ENCODE results near the gene NPY. TPM values are rescaled to one million over a fixed set of nuclear protein-coding genes. Genes with fewer than 3 reads are reported as not detected.
"Not testable (repeated sequence)": the region's sequence is repeated elsewhere in the genome, so short reads cannot be mapped to it uniquely, and the experiment has no call there.

NPY gene
- polyA plus RNA-seq (ENCODE audit: insufficient read length in 10 of 10), result 10 to 100 TPM in 9 of 10 donors, 1 to 10 TPM in 1; 6.2 to 40.7 (median 23.1) TPM
- long read RNA-seq, donor 1, transcript NPY-201 (4 exons, 585 nt), result major isoform, 13 of 15 reads
- long read RNA-seq, donor 1, partial matches to known transcripts, result 0 of 15 reads
- long read RNA-seq, donor 1, other reads (novel, unspliced or antisense), result 0 of 15 reads
- long read RNA-seq, donor 2, transcript NPY-201 (4 exons, 585 nt), result major isoform, 7 of 7 reads
- long read RNA-seq, donor 2, partial matches to known transcripts, result 0 of 7 reads
- long read RNA-seq, donor 2, other reads (novel, unspliced or antisense), result 0 of 7 reads
- long read RNA-seq, donor 3, result 0 reads
- long read RNA-seq, donor 4, transcript NPY-202 (3 exons, 565 nt), result minor isoform, 7 of 16 reads
- long read RNA-seq, donor 4, transcript NPY-201 (4 exons, 585 nt), result major isoform, 9 of 16 reads
- long read RNA-seq, donor 4, partial matches to known transcripts, result 0 of 16 reads
- long read RNA-seq, donor 4, other reads (novel, unspliced or antisense), result 0 of 16 reads
- long read RNA-seq, donor 5, transcript NPY-201 (4 exons, 585 nt), result major isoform, 15 of 17 reads
- long read RNA-seq, donor 5, partial matches to known transcripts, result 0 of 17 reads
- long read RNA-seq, donor 5, other reads (novel, unspliced or antisense), result 0 of 17 reads
- long read RNA-seq, donor 6, transcript NPY-202 (3 exons, 565 nt), result minor isoform, 7 of 19 reads
- long read RNA-seq, donor 6, transcript NPY-201 (4 exons, 585 nt), result major isoform, 12 of 19 reads
- long read RNA-seq, donor 6, partial matches to known transcripts, result 0 of 19 reads
- long read RNA-seq, donor 6, other reads (novel, unspliced or antisense), result 0 of 19 reads
- long read RNA-seq, donor 7, transcript NPY-202 (3 exons, 565 nt), result minor isoform, 7 of 19 reads
- long read RNA-seq, donor 7, transcript NPY-201 (4 exons, 585 nt), result major isoform, 12 of 19 reads
- long read RNA-seq, donor 7, partial matches to known transcripts, result 0 of 19 reads
- long read RNA-seq, donor 7, other reads (novel, unspliced or antisense), result 0 of 19 reads
- long read RNA-seq, donor 8, transcript NPY-202 (3 exons, 565 nt), result major isoform, 5 of 9 reads
- long read RNA-seq, donor 8, partial matches to known transcripts, result 0 of 9 reads
- long read RNA-seq, donor 8, other reads (novel, unspliced or antisense), result 0 of 9 reads
- long read RNA-seq, donor 9, partial matches to known transcripts, result 0 of 1 reads
- long read RNA-seq, donor 9, other reads (novel, unspliced or antisense), result 0 of 1 reads

DNA sequence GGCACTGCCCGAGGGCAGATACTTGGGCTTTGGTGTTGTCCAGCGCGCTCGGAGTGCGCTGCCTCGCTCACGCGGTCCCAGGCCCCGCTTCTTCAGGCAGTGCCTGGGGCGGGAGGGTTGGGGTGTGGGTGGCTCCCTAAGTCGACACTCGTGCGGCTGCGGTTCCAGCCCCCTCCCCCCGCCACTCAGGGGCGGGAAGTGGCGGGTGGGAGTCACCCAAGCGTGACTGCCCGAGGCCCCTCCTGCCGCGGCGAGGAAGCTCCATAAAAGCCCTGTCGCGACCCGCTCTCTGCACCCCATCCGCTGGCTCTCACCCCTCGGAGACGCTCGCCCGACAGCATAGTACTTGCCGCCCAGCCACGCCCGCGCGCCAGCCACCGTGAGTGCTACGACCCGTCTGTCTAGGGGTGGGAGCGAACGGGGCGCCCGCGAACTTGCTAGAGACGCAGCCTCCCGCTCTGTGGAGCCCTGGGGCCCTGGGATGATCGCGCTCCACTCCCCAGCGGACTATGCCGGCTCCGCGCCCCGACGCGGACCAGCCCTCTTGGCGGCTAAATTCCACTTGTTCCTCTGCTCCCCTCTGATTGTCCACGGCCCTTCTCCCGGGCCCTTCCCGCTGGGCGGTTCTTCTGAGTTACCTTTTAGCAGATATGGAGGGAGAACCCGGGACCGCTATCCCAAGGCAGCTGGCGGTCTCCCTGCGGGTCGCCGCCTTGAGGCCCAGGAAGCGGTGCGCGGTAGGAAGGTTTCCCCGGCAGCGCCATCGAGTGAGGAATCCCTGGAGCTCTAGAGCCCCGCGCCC is at the start of gene NPY:
NPY (plus strand) TSS at position 294 of the 802 bp plus-strand sequence. CDS start 1,051 bp downstream, outside the sequence.
- DNase-seq, result peak; percentile 4 to 43 (median 6)

DNA sequence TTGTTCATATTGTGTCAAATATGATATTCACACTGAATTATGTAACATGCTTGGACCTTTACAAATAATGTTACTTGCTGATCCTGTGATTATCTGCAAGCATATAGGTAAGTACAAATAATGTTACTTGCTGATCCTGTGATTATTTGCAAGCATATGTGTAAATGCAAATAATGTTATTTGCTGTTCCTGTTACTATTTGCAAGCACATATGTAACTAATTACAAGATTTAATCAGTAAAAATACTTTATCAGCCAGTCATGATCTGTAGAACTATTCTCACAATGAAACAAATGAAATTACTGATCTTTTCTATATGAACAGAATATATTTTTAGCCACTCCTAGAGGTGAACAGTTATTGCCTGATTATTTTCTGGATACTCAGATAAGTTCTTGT is 44.7 kb upstream of the NPY start:
- DNase-seq, result no peak

DNA sequence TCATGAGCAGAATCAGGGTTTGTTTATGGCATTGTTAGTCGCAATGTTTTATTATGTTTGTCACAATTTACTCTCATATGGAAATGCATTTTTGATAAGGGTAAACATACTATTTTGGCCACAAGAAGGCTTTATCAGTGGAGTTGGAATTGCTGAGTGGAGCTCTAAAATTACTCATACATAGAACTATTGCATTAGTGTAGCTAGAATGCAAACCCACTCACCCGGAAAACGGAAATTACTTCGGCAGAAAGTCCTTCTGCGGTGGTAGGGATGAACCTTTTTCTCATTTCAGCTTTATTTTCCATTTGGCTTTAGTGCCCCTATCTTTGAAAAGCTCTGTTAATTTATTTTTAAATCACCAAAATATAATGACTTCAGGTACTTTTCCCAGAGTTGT is 42.8 kb upstream of the NPY start:
- no peak for DNase-seq

DNA sequence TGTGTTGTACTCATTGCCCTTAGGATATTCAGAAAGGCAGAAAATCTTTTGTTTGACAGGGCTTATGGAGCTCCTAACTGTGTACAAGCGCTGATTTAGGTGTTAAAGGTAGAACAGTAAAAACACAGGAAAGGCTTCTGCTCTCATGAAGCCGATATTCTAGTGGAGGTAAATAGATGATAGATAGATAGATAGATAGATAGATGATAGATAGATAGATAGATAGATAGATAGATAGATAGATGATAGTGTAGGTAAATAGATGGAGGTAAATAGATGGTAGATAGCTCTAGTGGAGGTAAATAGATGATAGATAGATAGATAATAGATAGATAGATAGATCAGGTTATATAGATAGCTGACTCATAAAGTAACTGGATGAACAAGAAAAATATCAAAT is 39.4 kb upstream of the NPY start:
- DNase-seq, result no peak

DNA sequence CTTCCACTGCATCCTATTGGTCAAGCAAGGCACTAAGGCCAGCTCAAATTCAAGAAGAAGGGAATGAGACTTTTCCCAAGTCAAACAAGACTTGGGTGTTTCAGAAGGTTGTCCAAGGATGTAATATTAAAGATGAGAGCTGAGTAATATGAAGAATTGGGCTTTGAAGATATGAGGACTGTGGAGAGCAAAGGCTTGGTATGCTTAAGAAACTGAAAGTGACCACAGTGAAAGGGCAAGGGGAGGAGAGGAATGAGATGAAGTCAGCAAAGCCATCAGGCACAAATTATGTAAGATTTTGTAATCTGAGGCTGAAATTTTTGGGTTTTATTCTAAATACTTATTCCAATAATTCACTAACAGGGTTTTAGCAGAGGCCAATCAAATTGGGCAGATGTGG is 38.6 kb upstream of the NPY start:
- no peak for DNase-seq

DNA sequence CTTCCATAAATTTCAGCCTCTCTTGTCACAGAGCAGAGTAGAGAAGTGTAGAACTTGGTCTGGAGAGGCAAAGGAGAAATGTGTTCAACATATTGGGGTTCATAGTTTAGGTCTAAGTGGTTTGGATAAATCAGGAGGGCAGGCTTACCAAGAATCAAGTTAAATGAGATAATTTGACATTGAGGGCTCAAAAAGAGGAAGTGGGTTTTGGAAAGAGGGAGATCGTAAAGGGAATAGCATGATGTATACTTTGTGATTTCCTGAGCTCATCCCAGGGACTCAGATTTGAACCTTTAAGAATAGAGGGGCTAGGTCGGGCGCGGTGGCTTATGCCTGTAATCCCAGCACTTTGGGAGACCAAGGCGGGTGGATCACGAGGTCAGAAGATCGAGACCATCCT is 34.7 kb upstream of the NPY start:
- DNase-seq, result no peak

DNA sequence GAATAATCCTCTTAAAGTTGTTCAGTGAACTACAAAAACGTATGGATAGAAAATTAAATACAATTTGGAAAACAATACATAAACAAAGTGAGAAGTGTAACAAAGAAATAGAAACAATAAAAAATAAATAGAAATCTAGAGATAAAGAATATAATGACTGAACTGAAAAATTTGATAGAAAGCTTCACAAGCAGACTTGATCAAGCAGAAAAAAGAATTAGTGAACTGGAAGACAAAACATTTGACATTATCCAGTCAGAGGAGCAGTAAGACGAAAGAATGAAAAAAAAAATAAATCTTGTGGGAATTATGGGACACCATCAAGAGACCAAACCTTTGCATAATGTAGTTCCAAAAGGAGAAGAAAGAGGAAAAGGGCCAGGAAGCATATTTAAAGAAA is 32.4 kb upstream of the NPY start:
- no peak for DNase-seq

DNA sequence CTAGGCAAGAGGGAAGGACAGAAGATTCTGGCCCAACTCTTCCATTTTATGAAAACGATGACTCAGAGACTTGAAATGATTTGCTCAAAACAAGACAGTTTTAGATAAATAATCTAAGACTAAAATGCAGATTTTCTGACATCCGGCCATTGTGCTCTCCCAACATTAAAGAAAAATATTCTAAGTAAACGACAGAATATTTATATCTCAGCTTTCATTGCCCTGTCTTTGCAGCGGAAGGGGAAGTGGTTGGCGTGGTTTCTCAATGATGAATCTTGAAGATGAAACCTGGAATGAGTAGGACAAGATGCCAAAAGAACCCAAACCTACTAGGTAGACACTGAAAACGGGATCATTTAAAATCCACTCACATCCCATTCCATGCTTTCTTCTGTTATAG is 28.9 kb upstream of the NPY start:
- DNase-seq, result no peak

DNA sequence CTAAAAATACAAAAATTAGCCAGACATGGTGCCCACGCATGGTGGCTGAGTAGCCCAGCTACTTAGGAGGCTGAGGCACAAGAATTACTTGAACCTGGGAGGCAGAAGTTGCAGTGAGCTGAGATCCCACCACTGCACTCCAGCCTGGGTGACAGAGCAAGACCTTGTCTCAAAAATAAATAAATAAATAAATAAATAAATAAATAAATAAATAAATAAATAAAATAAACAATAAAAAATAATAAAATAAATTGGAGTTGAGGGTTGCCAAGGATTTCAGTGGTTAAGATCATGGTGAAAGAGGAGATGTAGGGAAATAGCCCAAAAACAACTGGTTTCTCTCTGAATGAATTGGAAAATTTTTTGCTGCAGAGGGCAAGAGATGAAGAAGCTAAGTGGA is 25.7 kb upstream of the NPY start:
- not testable (repeated sequence) for DNase-seq

DNA sequence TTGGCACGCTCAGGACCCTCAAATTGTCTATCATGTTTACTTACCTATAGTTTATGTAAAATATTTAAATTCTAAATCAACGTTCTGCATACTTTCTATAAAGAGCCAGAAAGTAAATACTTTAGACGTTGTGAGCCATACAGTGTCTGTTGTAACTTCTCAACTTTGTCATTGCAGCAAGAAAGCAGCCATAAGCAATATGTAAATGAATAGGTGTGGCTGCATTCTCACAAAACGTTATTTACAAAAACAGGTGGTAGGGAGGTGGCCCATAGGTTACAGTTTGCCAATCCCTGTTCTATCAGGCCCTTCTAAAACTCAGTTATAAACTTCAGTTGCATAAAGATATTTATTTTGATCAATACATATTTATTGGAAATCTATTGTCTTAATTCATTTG is 12.1 kb upstream of the NPY start:
- DNase-seq, result no peak

DNA sequence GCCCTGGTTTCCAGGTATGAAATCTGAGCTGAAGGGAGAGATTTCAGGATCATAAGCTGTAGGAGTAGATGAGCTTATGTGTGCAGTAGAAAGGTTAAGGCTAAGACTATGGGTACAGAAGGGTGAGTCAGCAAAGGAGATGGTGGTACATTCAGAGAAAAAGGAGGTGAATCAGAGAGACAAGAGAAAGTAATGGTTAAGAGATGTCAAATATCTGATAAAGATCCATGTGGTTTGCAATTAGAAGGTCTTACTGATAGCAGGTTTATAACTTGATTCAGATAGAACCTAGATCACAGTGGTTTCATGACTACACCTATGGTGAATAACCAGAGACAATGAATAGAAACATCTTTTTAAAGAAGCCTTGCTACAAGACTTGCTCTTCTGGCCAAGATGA is 4.5 kb upstream of the NPY start:
- DNase-seq, result no peak

DNA sequence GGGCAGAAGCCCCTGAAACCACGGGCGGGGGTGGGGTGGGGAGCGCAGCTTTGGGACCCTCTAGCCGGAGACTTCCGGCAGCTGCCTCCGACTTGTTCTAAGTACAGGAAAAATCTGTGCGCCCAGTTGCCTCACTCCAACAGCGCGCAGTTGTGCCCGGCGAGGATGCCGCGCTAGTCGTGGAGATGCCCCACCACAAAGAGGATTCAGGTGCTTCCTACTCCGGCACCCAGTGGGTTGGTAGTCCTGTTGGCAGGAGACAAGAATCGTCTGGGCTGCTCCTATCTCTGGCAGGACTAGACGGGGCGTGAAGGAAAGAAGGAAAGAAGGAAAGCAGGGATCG is 465 bp upstream of the NPY start:
- DNase-seq, result peak in 1 of 3 donors; percentile 43

DNA sequence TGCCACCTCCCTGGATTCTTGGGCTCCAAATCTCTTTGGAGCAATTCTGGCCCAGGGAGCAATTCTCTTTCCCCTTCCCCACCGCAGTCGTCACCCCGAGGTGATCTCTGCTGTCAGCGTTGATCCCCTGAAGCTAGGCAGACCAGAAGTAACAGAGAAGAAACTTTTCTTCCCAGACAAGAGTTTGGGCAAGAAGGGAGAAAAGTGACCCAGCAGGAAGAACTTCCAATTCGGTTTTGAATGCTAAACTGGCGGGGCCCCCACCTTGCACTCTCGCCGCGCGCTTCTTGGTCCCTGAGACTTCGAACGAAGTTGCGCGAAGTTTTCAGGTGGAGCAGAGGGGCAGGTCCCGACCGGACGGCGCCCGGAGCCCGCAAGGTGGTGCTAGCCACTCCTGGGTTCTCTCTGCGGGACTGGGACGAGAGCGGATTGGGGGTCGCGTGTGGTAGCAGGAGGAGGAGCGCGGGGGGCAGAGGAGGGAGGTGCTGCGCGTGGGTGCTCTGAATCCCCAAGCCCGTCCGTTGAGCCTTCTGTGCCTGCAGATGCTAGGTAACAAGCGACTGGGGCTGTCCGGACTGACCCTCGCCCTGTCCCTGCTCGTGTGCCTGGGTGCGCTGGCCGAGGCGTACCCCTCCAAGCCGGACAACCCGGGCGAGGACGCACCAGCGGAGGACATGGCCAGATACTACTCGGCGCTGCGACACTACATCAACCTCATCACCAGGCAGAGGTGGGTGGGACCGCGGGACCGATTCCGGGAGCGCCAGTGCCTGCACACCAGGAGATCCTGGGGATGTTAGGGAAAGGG is 913 bp downstream of the NPY start:
- peak in 2 of 3 donors; percentile 2 to 34 for DNase-seq

DNA sequence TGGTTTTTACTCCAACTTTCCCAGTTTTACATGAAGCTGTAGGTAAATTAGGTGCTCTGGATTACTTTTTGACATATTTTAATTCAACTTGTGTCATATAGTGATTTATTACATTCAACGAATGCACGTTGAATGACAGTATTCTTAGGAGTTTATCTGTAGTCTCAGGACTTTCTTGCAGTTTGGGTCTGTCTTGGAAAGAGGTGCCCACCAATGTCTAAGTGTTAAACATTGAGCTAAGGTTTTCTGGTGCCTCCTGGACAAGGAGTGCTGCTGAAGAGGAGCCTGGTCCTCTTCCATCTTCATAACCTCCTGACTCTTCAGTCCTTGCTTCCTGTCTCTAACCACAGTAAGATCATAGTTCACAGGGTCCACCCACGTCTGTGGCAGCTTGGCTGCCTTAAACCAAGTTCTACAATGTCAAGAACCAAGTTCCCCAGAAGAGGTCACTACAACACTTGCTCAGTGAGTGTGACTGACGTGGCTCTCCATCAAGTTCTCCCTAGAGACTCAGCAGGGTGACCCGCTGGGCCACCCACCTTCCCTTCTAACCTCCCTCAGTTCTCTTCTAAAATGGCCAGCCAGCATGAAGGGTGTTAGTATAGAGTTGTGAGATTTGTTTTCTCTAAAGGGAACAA is 6.1 kb downstream of the NPY start:
- peak in 2 of 3 donors; percentile 10 to 19 for DNase-seq

DNA sequence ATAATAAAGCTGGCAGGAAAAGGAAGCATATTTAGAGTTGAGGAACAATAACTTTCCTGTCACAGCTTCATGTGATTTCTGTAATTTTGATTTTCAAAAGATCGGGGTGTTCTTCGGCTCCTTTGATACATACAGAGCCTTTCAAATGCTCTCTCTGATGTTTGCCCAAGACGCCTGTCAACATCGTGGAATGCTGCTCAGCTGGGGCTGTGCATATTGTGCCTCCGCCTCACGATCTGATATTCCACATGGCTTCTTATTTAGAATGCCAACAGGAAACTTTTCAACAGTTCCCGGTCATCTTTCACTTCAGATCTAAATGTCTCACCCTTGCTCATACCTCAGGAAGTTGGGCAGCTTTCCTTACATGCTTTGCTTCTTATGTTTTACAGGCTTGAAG is 7.3 kb downstream of the NPY start:
- DNase-seq, result no peak

DNA sequence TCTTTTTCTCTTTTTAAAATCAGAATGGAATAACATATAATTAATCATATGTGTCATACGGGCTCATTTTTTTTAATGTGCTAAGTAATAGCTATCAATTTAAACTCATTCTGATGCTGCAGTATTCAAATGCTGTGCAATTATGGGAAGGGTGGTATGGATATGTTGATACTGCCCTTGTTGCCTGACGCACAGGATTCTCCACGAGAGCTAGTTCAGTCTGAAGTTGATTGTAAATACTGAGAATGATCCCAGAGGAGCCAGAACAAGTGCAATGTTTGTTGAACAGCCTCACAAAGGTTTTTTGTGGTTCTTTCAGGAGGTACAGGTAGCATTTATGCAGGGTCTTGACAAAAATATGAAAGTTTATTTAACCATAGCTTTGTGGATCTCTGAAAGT is 13.4 kb downstream of the NPY start:
- DNase-seq, result no peak

DNA sequence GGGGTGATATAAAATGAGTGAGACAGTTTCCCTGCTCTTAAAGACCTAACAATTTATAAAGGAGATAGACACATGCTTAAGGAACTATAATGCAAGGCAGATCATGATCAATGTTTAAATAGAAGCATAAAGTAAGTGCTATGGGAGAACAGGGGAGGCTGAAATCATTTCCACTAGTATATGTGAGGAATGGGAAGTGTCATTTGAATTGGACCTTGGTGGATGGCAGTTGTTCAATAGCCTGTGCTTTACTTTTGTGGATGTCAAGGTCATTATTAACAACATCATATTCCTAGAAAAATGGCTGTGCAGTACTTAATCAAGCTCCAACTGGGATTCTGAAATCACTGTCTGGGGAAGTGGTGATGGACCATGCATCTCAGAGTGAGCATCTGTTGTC is 14.7 kb downstream of the NPY start:
- DNase-seq, result no peak

DNA sequence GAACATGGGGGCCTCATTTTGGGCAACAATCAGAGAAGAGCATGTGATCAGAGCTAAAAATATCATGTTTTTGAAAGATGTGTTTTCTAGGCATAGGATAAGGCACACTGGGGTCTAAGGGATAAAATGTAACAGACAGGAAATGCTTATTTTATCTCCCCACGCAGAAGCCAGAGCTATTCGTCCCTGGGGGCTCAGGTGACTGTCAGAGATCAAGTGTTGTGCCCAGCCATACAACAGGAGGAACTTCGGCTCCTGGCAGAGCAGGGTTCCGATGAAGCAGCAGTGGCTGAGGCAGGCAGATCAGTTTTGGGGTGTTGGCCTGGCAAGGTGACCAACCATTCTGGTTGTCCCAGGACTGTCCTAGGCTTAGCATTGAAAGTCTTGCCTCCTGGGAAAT is 15.2 kb downstream of the NPY start:
- DNase-seq, result no peak

DNA sequence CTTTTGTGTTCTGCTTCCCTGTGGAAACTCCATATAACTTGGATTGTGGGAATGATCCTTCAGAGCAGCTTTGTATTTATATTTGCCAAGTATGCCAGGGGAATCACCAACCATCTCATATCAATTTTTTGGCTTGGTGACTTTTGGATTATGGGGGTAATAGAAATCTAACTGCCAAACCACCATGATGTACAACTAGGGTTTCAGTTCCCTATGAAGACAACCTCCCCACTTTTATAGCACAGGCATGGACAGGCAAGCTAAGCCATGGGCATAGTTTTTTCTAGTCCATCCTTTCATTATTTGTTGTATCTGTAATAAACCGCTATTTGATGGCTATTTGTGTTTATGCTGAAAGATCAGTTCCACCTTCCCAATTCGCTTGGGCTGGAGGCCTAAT is 17.7 kb downstream of the NPY start:
- DNase-seq, result no peak

DNA sequence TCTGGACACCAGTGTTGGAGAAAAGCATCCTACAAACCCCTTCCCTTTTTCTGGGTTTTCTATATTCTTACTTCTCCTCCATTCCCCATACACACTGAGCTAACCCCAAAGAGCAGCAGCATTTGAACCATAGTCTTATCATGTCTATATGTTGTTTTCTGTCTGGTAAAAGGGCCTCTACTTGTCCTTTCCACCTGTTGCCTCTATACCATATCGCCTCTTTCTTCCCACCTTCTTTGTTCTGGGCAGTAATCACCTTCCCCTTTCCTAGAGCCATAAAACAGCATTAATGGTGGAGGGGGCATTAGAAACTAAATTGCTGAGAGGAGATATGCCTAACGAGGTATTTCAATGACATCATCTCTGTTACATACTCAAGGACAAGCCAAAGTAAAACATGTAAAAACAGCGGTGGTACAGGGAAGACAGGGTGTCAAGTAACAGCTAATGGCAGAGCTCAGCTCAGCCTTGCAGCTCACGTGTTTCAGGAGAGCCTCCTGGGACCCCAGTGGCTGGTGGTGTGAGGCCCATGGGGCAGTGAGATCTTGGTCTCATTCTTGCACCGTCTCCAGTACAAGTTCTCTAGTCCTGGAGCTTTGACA is 20.6 kb downstream of the NPY start:
- no peak for DNase-seq
